Measurements from ENCODE around the gene BCL7A. TPM values are rescaled to one million over a fixed set of nuclear protein-coding genes. Genes with fewer than 3 reads are reported as not detected.

The BCL7A gene
- polyA plus RNA-seq, 2 of the 4 experiments (the other 2 are of a cell fraction), result 9.2 to 9.4 TPM

DNA sequence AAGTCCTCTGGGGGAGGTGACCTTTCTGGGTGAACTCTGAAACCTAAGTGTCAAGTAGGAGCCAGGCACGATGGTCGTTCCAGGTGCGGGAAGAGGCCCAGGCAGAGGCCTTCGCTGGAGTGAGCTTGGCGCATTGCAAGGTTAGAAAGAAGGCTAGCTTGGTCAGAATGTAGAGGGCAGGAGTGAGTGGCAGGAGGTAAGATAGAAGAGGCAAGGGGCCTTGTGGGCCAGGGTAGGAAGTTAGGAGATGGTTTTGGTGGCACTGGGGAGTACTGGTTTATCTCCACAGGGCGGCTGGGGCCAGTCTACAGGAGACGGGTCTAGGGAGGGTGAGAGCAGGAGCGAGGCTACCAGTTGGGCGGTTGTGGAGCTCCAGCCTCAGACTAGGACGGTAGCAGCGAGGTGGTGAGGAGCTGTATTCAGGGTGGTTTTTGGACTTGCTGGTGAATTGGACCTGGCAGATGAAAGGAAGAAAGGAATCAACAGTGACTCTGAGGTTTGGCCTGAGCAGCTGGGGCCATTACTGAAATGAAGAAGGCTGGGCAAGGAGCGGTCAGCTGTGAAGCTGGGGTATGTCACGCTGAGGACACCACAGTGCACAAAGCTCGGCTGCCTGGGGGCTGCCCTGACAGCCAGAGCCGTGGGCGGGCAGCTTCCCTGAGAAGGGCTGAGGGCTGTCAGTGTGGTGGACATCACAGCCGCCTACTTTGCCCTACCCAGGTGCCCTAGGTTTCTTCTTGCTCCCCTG lies 65.9 kb downstream of the BCL7A start:
- 95% methylated on average over 17 of the region's 17 CpGs for WGBS (ENCODE audit: missing lambda C conversion rate)
- ChIA-PET CTCF (interaction anchor here (0.8 to 4.7 kb wide), 10 partner anchors 10 to 43 kb away, joined by 3 to 39 read pairs (median 4); no protein-coding TSS in a partner anchor), POLR2A (interaction anchor here (1.7 to 2.2 kb wide), 2 partner anchors 9 to 15 kb away, joined by 4 to 14 read pairs; partner anchors contain the start of gene MLXIP)
- TF ChIP-seq PBX3 (IDR thresholded peaks at IDR 0.05) (no peak), MYC (IDR thresholded peaks at IDR 0.05; ENCODE audit: borderline replicate concordance, low read length) (no peak), RNF2 (IDR thresholded peaks at IDR 0.05; ENCODE audit: borderline replicate concordance, low read depth) (no peak), REST (IDR thresholded peaks at IDR 0.05) (no peak), MAFK (IDR thresholded peaks at IDR 0.05; ENCODE audit: partially characterized antibody) (no peak), PHF8 (IDR thresholded peaks at IDR 0.05; ENCODE audit: borderline replicate concordance, low read depth) (no peak), FOXS1 (CRISPR knock-in tag; IDR thresholded peaks at IDR 0.05) (no peak)
- no peaks in the 10 kb centered on the region for H3K9me3 ChIP-seq
- DNase-seq (ENCODE audit: low read depth in 1 of 2, low spot score in 1 of 2) (no peak), ATAC-seq (peak in 1 of 2 experiments; percentile 20; a peak in 2 of 6 replicates), FAIRE-seq (no peak)
- H3K4me1 ChIP-seq, result peaks cover 55% of the 10 kb centered on the region
- H3K27ac ChIP-seq, result peak overlapping the region in 1 of 2 experiments; percentile 19; a peak in 1 of 6 replicates
- no peak overlapping the region for H3K4me2 ChIP-seq
- H3K4me3 ChIP-seq, result no peak overlapping the region

GRCh38 chr12:122088179-122088810 lies 66.6 kb downstream of the BCL7A start:
- POLR2A ChIA-PET, result interaction anchor here (1.4 to 2.2 kb wide), 3 partner anchors 10 to 29 kb away, joined by 3 to 14 read pairs (median 4); partner anchors contain the start of gene MLXIP
- ATAC-seq, result no peak
- CTCF ChIA-PET, result interaction anchor here (0.6 to 4.7 kb wide), 16 partner anchors 9 to 101 kb away, joined by 3 to 39 read pairs (median 4); partner anchors contain the start of gene MLXIP
- Histone ChIP-seq H3K27ac (peak overlapping the region in 1 of 2 experiments; percentile 19; a peak in 1 of 6 replicates), H3K4me2 (no peak overlapping the region), H3K4me3 (no peak overlapping the region), H3K9me3 (no peaks in the 10 kb centered on the region), H3K4me1 (peaks cover 58% of the 10 kb centered on the region)
- no peak for FAIRE-seq
- 92% methylated on average over 9 of the region's 9 CpGs for WGBS (ENCODE audit: missing lambda C conversion rate)
- no peak for TF ChIP-seq RNF2 (IDR thresholded peaks at IDR 0.05; ENCODE audit: borderline replicate concordance, low read depth)
- no peak for TF ChIP-seq RARB (CRISPR knock-in tag; IDR thresholded peaks at IDR 0.05)
- no peak for TF ChIP-seq MAZ (IDR thresholded peaks at IDR 0.05; ENCODE audit: borderline replicate concordance, low read depth, low read length)
- no peak for TF ChIP-seq HDAC2 (IDR thresholded peaks at IDR 0.05)
- no peak for TF ChIP-seq EHMT2 (IDR thresholded peaks at IDR 0.05; ENCODE audit: low read depth)
- TF ChIP-seq JUNB (IDR thresholded peaks at IDR 0.05), result no peak
- no peak for DNase-seq (ENCODE audit: low read depth in 1 of 2, low spot score in 1 of 2)

GRCh38 chr12:122089077-122089476 lies 67.4 kb downstream of the BCL7A start:
- DNase-seq (ENCODE audit: low read depth in 1 of 2, low spot score in 1 of 2) (no peak), ATAC-seq (no peak), FAIRE-seq (no peak)
- ChIA-PET POLR2A (interaction anchor here (1.4 to 2.2 kb wide), 3 partner anchors 11 to 28 kb away, joined by 3 to 14 read pairs (median 4); partner anchors contain the start of gene MLXIP), CTCF (interaction anchor here (0.6 to 4.7 kb wide), 10 partner anchors 9 to 408 kb away, joined by 3 to 39 read pairs (median 4); partner anchors contain the start of gene MLXIP)
- 73% methylated on average over 2 of the region's 2 CpGs for WGBS (ENCODE audit: missing lambda C conversion rate)
- H3K4me2 ChIP-seq, result no peak overlapping the region
- H3K27ac ChIP-seq, result no peak overlapping the region
- H3K4me1 ChIP-seq, result peaks cover 58% of the 10 kb centered on the region
- TF ChIP-seq FOXS1 (CRISPR knock-in tag; IDR thresholded peaks at IDR 0.05), result no peak
- no peak for TF ChIP-seq JUNB (IDR thresholded peaks at IDR 0.05)
- no peak for TF ChIP-seq NFE2L2 (conservative IDR thresholded peaks at IDR 0.05; ENCODE audit: low read length)
- TF ChIP-seq RFX5 (IDR thresholded peaks at IDR 0.05), result no peak
- TF ChIP-seq ESRRA (IDR thresholded peaks at IDR 0.05; ENCODE audit: borderline replicate concordance, low read length), result no peak
- TF ChIP-seq TP53 (CRISPR knock-in tag; IDR thresholded peaks at IDR 0.05), result no peak
- TF ChIP-seq ATOH8 (CRISPR knock-in tag; IDR thresholded peaks at IDR 0.05; ENCODE audit: low read depth), result no peak
- TF ChIP-seq GATA3 (IDR thresholded peaks at IDR 0.05; ENCODE audit: borderline replicate concordance), result no peak
- no peak for TF ChIP-seq BCL3 (IDR thresholded peaks at IDR 0.05)
- no peak for TF ChIP-seq PBX3 (IDR thresholded peaks at IDR 0.05)
- no peak for TF ChIP-seq CBX2 (IDR thresholded peaks at IDR 0.05; ENCODE audit: borderline replicate concordance, low read depth)
- no peak for TF ChIP-seq MAZ (IDR thresholded peaks at IDR 0.05; ENCODE audit: borderline replicate concordance, low read depth, low read length)
- TF ChIP-seq RNF2 (IDR thresholded peaks at IDR 0.05; ENCODE audit: borderline replicate concordance, low read depth), result no peak
- TF ChIP-seq KDM1A (IDR thresholded peaks at IDR 0.05; ENCODE audit: low read depth), result no peak
- H3K4me3 ChIP-seq, result no peak overlapping the region
- no peaks in the 10 kb centered on the region for H3K9me3 ChIP-seq

Data from A549 (cell line).